Measurements from ENCODE around the gene WNK2. TPM values are rescaled to one million over a fixed set of nuclear protein-coding genes. Genes with fewer than 3 reads are reported as not detected.
"Not testable (repeated sequence)": the region's sequence is repeated elsewhere in the genome, so short reads cannot be mapped to it uniquely, and the experiment has no call there.

Gene WNK2
- total RNA-seq, 4 donors from 2014 or later, result 3.8 to 17.7 (median 9.0) TPM

GRCh38 chr9:93353413-93354310, 169.7 kb downstream of the WNK2 start:
- not testable (repeated sequence) for H3K36me3 ChIP-seq; H3K4me1 ChIP-seq; H3K27ac ChIP-seq; DNase-seq (ENCODE audit: low spot score in 2 of 2); H3K9me3 ChIP-seq; H3K4me3 ChIP-seq; H3K27me3 ChIP-seq
- 90% methylated on average over 14 of the region's 14 CpGs for WGBS, 2 donors

- H3K27ac ChIP-seq, result no peak overlapping the region
- no peaks in the 10 kb centered on the region for H3K36me3 ChIP-seq
- no peak for TF ChIP-seq EP300 (IDR thresholded peaks at IDR 0.05)
- no peak for TF ChIP-seq CTCF (IDR thresholded peaks at IDR 0.05)
- TF ChIP-seq POLR2A (IDR thresholded peaks at IDR 0.05), result no peak
- WGBS, 2 donors, result 75 to 83% methylated on average over 4 of the region's 4 CpGs
- no peaks in the 10 kb centered on the region for H3K4me1 ChIP-seq
- no peaks in the 10 kb centered on the region for H3K9me3 ChIP-seq
- H3K27me3 ChIP-seq, result no peaks in the 10 kb centered on the region
- H3K4me3 ChIP-seq, result no peak overlapping the region
- DNase-seq (ENCODE audit: low spot score in 2 of 2), result no peak
These were observed 170.5 kb downstream of the WNK2 start for GRCh38 chr9:93354451-93354850.

- TF ChIP-seq POLR2A (IDR thresholded peaks at IDR 0.05) (no peak), EP300 (IDR thresholded peaks at IDR 0.05) (no peak), CTCF (IDR thresholded peaks at IDR 0.05) (no peak)
- Histone ChIP-seq H3K4me3 (no peak overlapping the region), H3K27ac (no peak overlapping the region), H3K27me3 (no peaks in the 10 kb centered on the region), H3K4me1 (no peaks in the 10 kb centered on the region), H3K36me3 (no peaks in the 10 kb centered on the region), H3K9me3 (peaks cover 0 to 7% (median 0%) of the 10 kb centered on the region in 4 donors)
- DNase-seq (ENCODE audit: low spot score in 2 of 2), result no peak
- 90 to 97% methylated on average over 2 of the region's 2 CpGs for WGBS, 2 donors
These were observed 171.9 kb downstream of the WNK2 start for GRCh38 chr9:93355827-93356226.

- no peak overlapping the region for H3K4me3 ChIP-seq
- H3K27ac ChIP-seq, result no peak overlapping the region
- TF ChIP-seq EP300 (IDR thresholded peaks at IDR 0.05) (no peak), CTCF (IDR thresholded peaks at IDR 0.05) (no peak), POLR2A (IDR thresholded peaks at IDR 0.05) (no peak)
- peaks cover 0 to 21% (median 0%) of the 10 kb centered on the region in 4 donors for H3K9me3 ChIP-seq
- DNase-seq (ENCODE audit: low spot score in 2 of 2), result no peak
- no peaks in the 10 kb centered on the region for H3K4me1 ChIP-seq
- 68 to 72% methylated on average over 5 of the region's 5 CpGs for WGBS, 2 donors
- no peaks in the 10 kb centered on the region for H3K27me3 ChIP-seq
- H3K36me3 ChIP-seq, result no peaks in the 10 kb centered on the region
These were observed 173.7 kb downstream of the WNK2 start for GRCh38 chr9:93357649-93358048.

- H3K4me1 ChIP-seq; H3K4me3 ChIP-seq; H3K27ac ChIP-seq; H3K36me3 ChIP-seq; H3K27me3 ChIP-seq; DNase-seq (ENCODE audit: low spot score in 2 of 2): not testable (repeated sequence)
- WGBS, 2 donors, result 85 to 94% methylated on average over 8 of the region's 8 CpGs
- peaks cover 0 to 24% (median 0%) of the 10 kb centered on the region in 4 donors for H3K9me3 ChIP-seq
These were observed 176.0 kb downstream of the WNK2 start for GRCh38 chr9:93359907-93360306.

- Histone ChIP-seq H3K36me3 (no peaks in the 10 kb centered on the region), H3K9me3 (peaks cover 0 to 24% (median 0%) of the 10 kb centered on the region in 4 donors), H3K27ac (no peak overlapping the region), H3K4me3 (no peak overlapping the region), H3K27me3 (no peaks in the 10 kb centered on the region), H3K4me1 (no peaks in the 10 kb centered on the region)
- TF ChIP-seq POLR2A (IDR thresholded peaks at IDR 0.05) (no peak), EP300 (IDR thresholded peaks at IDR 0.05) (no peak), CTCF (IDR thresholded peaks at IDR 0.05) (no peak)
- no peak for DNase-seq (ENCODE audit: low spot score in 2 of 2)
- WGBS, 2 donors, result 61 to 63% methylated on average over 3 of the region's 3 CpGs
These were observed 178.1 kb downstream of the WNK2 start for GRCh38 chr9:93361995-93362394.
